Measurements from ENCODE around the gene ETFRF1. TPM values are rescaled to one million over a fixed set of nuclear protein-coding genes. Genes with fewer than 3 reads are reported as not detected.

ETFRF1 gene
- total and polyA plus RNA-seq, 2 of the 8 experiments (the other 6 are each of a cell fraction or from before 2014, with no cell fraction given), result 4.3 to 7.7 TPM

DNA sequence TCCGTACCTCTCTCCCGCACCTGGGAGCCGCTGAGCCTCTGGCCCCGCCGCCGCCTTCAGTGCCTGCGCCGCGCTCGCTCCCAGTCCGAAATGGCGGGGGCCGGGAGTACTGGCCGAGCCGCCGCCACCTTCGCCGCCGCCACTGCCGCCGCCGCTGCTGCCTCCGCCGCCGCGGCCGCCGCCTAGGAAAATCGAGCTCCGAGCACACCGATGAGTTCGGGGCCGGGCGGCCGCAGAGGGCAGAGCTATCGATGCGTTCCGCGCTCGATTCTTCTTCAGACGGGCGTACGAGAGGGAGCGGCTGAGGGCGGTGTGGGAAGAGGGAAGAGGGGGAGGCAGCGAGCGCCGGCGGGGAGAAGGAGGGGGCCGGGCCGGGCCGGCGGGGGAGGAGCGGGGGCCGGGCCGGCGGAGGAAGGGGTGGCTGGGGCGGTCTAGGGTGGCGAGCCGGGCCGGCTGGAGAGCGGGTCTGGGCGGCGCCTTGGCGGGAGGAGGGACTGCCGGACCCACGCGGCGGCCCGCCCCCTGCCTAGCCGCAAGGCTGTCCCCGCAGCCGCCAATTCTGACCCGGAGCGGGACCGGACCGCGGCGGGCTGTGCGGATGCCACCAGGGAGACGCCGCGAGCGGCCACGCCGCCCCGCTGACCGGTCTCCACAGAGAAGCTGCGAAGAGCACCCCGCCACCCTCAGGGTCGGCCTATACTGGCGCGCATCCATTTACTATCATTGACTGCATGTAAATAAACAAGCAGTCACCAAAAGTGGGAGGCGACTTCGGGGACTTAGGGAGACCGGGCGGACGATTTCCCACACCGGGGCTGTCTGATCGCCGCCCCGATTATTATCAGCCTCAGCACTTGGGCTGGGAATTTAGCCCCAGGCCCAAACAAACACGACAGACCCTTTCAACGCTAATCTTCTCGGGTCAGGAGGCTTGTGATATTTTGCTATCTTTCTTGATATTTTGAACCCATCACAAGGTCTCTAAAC, 56.0 kb downstream of the ETFRF1 start, which contains the start of gene KRAS (continued):
- no peak for TF ChIP-seq BRCA1 (IDR thresholded peaks at IDR 0.05; ENCODE audit: low read depth, low read length)
- no peak for TF ChIP-seq RNF2 (IDR thresholded peaks at IDR 0.05; ENCODE audit: borderline replicate concordance, low read depth, low read length, missing control alignments, poor library complexity, severe bottlenecking)
- TF ChIP-seq, protein P1, sequence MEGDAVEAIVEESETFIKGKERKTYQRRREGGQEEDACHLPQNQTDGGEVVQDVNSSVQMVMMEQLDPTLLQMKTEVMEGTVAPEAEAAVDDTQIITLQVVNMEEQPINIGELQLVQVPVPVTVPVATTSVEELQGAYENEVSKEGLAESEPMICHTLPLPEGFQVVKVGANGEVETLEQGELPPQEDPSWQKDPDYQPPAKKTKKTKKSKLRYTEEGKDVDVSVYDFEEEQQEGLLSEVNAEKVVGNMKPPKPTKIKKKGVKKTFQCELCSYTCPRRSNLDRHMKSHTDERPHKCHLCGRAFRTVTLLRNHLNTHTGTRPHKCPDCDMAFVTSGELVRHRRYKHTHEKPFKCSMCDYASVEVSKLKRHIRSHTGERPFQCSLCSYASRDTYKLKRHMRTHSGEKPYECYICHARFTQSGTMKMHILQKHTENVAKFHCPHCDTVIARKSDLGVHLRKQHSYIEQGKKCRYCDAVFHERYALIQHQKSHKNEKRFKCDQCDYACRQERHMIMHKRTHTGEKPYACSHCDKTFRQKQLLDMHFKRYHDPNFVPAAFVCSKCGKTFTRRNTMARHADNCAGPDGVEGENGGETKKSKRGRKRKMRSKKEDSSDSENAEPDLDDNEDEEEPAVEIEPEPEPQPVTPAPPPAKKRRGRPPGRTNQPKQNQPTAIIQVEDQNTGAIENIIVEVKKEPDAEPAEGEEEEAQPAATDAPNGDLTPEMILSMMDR (IDR thresholded peaks at IDR 0.05; ENCODE audit: control extremely low read depth in 1 of 3, insufficient read depth in 1 of 3, low read depth in 1 of 3, low read length in 3 of 3), result no peak
- TF ChIP-seq CBX8 (IDR thresholded peaks at IDR 0.05; ENCODE audit: borderline replicate concordance, low read depth, low read length), result no peak
- no peak for TF ChIP-seq NRF1 (IDR thresholded peaks at IDR 0.05; ENCODE audit: low read depth, low read length)
- TF ChIP-seq, protein P2, sequence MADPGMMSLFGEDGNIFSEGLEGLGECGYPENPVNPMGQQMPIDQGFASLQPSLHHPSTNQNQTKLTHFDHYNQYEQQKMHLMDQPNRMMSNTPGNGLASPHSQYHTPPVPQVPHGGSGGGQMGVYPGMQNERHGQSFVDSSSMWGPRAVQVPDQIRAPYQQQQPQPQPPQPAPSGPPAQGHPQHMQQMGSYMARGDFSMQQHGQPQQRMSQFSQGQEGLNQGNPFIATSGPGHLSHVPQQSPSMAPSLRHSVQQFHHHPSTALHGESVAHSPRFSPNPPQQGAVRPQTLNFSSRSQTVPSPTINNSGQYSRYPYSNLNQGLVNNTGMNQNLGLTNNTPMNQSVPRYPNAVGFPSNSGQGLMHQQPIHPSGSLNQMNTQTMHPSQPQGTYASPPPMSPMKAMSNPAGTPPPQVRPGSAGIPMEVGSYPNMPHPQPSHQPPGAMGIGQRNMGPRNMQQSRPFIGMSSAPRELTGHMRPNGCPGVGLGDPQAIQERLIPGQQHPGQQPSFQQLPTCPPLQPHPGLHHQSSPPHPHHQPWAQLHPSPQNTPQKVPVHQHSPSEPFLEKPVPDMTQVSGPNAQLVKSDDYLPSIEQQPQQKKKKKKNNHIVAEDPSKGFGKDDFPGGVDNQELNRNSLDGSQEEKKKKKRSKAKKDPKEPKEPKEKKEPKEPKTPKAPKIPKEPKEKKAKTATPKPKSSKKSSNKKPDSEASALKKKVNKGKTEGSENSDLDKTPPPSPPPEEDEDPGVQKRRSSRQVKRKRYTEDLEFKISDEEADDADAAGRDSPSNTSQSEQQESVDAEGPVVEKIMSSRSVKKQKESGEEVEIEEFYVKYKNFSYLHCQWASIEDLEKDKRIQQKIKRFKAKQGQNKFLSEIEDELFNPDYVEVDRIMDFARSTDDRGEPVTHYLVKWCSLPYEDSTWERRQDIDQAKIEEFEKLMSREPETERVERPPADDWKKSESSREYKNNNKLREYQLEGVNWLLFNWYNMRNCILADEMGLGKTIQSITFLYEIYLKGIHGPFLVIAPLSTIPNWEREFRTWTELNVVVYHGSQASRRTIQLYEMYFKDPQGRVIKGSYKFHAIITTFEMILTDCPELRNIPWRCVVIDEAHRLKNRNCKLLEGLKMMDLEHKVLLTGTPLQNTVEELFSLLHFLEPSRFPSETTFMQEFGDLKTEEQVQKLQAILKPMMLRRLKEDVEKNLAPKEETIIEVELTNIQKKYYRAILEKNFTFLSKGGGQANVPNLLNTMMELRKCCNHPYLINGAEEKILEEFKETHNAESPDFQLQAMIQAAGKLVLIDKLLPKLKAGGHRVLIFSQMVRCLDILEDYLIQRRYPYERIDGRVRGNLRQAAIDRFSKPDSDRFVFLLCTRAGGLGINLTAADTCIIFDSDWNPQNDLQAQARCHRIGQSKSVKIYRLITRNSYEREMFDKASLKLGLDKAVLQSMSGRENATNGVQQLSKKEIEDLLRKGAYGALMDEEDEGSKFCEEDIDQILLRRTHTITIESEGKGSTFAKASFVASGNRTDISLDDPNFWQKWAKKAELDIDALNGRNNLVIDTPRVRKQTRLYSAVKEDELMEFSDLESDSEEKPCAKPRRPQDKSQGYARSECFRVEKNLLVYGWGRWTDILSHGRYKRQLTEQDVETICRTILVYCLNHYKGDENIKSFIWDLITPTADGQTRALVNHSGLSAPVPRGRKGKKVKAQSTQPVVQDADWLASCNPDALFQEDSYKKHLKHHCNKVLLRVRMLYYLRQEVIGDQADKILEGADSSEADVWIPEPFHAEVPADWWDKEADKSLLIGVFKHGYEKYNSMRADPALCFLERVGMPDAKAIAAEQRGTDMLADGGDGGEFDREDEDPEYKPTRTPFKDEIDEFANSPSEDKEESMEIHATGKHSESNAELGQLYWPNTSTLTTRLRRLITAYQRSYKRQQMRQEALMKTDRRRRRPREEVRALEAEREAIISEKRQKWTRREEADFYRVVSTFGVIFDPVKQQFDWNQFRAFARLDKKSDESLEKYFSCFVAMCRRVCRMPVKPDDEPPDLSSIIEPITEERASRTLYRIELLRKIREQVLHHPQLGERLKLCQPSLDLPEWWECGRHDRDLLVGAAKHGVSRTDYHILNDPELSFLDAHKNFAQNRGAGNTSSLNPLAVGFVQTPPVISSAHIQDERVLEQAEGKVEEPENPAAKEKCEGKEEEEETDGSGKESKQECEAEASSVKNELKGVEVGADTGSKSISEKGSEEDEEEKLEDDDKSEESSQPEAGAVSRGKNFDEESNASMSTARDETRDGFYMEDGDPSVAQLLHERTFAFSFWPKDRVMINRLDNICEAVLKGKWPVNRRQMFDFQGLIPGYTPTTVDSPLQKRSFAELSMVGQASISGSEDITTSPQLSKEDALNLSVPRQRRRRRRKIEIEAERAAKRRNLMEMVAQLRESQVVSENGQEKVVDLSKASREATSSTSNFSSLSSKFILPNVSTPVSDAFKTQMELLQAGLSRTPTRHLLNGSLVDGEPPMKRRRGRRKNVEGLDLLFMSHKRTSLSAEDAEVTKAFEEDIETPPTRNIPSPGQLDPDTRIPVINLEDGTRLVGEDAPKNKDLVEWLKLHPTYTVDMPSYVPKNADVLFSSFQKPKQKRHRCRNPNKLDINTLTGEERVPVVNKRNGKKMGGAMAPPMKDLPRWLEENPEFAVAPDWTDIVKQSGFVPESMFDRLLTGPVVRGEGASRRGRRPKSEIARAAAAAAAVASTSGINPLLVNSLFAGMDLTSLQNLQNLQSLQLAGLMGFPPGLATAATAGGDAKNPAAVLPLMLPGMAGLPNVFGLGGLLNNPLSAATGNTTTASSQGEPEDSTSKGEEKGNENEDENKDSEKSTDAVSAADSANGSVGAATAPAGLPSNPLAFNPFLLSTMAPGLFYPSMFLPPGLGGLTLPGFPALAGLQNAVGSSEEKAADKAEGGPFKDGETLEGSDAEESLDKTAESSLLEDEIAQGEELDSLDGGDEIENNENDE (IDR thresholded peaks at IDR 0.05; ENCODE audit: insufficient replicate concordance, low read length), result no peak

All from H1 (cell line).